ENCODE measurements around the gene TGFBR2.

The TGFBR2 gene

GRCh38 chr3:30710017-30710416 is 103.6 kb downstream of the TGFBR2 start:
- no peak for DNase-seq (ENCODE audit: extremely low read depth, low read depth)
- no peak overlapping the region for H3K4me3 ChIP-seq (replicated peaks; ENCODE audit: low read depth, low read length)
- TF ChIP-seq CTCF (IDR thresholded peaks at IDR 0.05; ENCODE audit: low read depth, low read length, missing control alignments), result no peak

- no peak for DNase-seq (ENCODE audit: extremely low read depth, low read depth)
- TF ChIP-seq CTCF (IDR thresholded peaks at IDR 0.05; ENCODE audit: low read depth, low read length, missing control alignments), result no peak
- no peak overlapping the region for H3K4me3 ChIP-seq (replicated peaks; ENCODE audit: low read depth, low read length)
These were observed 104.8 kb downstream of the TGFBR2 start for GRCh38 chr3:30711151-30711550.

GRCh38 chr3:30711867-30712266 is 105.5 kb downstream of the TGFBR2 start:
- no peak for DNase-seq (ENCODE audit: extremely low read depth, low read depth)
- no peak for TF ChIP-seq CTCF (IDR thresholded peaks at IDR 0.05; ENCODE audit: low read depth, low read length, missing control alignments)
- H3K4me3 ChIP-seq (replicated peaks; ENCODE audit: low read depth, low read length), result no peak overlapping the region

GRCh38 chr3:30712991-30713390 is 106.6 kb downstream of the TGFBR2 start:
- H3K4me3 ChIP-seq (replicated peaks; ENCODE audit: low read depth, low read length), result no peak overlapping the region
- TF ChIP-seq CTCF (IDR thresholded peaks at IDR 0.05; ENCODE audit: low read depth, low read length, missing control alignments), result no peak
- no peak for DNase-seq (ENCODE audit: extremely low read depth, low read depth)

GRCh38 chr3:30713885-30714503 is 107.6 kb downstream of the TGFBR2 start:
- no peak overlapping the region for H3K4me3 ChIP-seq (replicated peaks; ENCODE audit: low read depth, low read length)
- no peak for DNase-seq (ENCODE audit: extremely low read depth, low read depth)
- no peak for TF ChIP-seq CTCF (IDR thresholded peaks at IDR 0.05; ENCODE audit: low read depth, low read length, missing control alignments)

GRCh38 chr3:30719536-30719935 is 113.1 kb downstream of the TGFBR2 start:
- TF ChIP-seq CTCF (IDR thresholded peaks at IDR 0.05; ENCODE audit: low read depth, low read length, missing control alignments), result no peak
- no peak for DNase-seq (ENCODE audit: extremely low read depth, low read depth)

More at GRCh38 chr3:30719536-30719935, 113.1 kb downstream of the TGFBR2 start:
- H3K4me3 ChIP-seq (replicated peaks; ENCODE audit: low read depth, low read length), result no peak overlapping the region
